Astrocyte of the spinal cord (primary cell): ENCODE results near the gene IL2RA.

Experiments used
- DNase-seq: peaks from one replicate; pipeline ENCODE4 v3.0.0; 2011; ENCODE audit warnings: low read depth, low spot score
- H3K4me3 ChIP-seq: 2 replicates; pipeline ENCODE4 v1.5.1; 2011; ENCODE audit warnings: low read depth, mild to moderate bottlenecking, low read length, moderate library complexity
- in situ Hi-C: cut with HindIII; loops from 2 replicates; pipeline ENCODE4 v1.10.0; 2017; ENCODE audit warnings: low sequenced_read_pairs
- TF ChIP-seq, protein P1 (sequence below): IDR thresholded peaks from 2 replicates; pipeline ENCODE4 v1.5.1; 2012; ENCODE audit warnings: low read depth, mild to moderate bottlenecking, low read length, inconsistent platforms

IL2RA gene

DNA sequence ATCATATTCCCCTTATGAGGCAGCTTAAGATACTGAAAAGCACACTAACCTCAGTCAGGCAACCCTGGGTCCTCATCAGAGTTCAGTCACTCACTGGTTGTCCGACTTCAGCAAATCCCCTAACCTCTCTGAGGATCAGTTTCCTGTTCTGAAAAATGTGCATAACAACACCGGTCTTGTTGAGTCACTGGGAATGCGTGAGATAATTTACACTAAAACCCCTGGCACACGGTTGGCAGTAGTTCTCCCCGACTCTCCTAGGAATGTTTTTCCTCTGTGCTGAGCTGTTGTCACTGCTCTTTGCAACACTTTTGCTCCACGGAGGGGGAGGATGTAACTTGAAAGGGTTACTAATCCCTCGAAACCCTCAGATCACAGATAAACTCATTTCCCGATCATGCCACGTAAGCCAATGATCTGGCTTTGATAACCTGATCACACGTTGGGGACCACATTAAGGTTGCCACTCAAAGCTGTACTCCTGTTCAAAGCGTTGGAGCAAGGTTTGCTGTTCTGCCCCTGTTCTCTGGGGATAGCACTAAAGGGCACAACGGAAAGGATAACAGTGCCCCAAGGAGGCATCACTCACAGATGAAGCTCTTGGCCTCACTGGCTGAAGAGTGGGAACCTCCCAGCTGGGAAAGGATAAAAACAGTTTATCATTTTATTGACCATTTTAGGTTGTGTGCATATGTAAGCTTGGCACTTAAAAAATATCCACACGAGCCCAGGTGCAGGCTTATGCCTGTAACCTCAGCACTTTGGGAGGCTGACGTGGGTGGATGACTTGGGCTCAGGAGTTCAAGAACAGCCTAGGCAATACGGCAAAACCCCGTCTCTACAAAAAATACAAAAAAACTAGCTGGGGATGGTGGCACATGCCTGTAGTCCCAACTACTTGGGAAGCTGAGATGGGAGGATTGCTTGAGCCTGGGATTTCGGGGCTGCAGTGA lies 21.6 kb upstream of the IL2RA start:
- no peak for DNase-seq
- TF ChIP-seq, protein P1, sequence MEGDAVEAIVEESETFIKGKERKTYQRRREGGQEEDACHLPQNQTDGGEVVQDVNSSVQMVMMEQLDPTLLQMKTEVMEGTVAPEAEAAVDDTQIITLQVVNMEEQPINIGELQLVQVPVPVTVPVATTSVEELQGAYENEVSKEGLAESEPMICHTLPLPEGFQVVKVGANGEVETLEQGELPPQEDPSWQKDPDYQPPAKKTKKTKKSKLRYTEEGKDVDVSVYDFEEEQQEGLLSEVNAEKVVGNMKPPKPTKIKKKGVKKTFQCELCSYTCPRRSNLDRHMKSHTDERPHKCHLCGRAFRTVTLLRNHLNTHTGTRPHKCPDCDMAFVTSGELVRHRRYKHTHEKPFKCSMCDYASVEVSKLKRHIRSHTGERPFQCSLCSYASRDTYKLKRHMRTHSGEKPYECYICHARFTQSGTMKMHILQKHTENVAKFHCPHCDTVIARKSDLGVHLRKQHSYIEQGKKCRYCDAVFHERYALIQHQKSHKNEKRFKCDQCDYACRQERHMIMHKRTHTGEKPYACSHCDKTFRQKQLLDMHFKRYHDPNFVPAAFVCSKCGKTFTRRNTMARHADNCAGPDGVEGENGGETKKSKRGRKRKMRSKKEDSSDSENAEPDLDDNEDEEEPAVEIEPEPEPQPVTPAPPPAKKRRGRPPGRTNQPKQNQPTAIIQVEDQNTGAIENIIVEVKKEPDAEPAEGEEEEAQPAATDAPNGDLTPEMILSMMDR, result no peak
- H3K4me3 ChIP-seq, result no peak overlapping the region
- in situ Hi-C loops, result no loop called here

- no peak for DNase-seq
- in situ Hi-C loops, result no loop called here
- no peak overlapping the region for H3K4me3 ChIP-seq
- TF ChIP-seq, protein P1, result no peak
These were observed 20.6 kb upstream of the IL2RA start for GRCh38 chr10:6082496-6083395.

GRCh38 chr10:6080417-6080973 lies 18.3 kb upstream of the IL2RA start:
- in situ Hi-C loops, result no loop called here
- DNase-seq, result no peak
- TF ChIP-seq, protein P1, result no peak
- no peak overlapping the region for H3K4me3 ChIP-seq

DNA sequence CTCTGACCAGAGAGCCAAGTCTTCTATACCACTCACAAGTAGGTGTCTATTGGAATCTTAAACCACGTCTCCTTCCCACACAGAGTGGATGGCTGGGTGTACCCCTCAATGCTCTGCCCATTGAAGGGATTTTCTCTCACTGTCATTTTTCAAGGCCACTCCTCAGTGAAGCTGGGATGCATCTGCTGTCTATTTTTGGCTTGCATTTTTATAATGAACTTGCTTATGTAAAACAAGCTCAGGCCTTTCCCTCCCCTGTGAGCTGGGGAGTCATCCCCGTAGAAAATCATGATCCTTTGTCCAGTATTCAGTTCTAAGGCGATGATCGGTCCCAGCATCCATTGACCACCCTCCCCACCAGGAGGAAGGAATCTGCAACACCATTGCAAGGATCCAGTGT lies 16.9 kb upstream of the IL2RA start:
- TF ChIP-seq, protein P1, result no peak
- in situ Hi-C loops, result no loop called here
- no peak for DNase-seq
- no peak overlapping the region for H3K4me3 ChIP-seq

DNA sequence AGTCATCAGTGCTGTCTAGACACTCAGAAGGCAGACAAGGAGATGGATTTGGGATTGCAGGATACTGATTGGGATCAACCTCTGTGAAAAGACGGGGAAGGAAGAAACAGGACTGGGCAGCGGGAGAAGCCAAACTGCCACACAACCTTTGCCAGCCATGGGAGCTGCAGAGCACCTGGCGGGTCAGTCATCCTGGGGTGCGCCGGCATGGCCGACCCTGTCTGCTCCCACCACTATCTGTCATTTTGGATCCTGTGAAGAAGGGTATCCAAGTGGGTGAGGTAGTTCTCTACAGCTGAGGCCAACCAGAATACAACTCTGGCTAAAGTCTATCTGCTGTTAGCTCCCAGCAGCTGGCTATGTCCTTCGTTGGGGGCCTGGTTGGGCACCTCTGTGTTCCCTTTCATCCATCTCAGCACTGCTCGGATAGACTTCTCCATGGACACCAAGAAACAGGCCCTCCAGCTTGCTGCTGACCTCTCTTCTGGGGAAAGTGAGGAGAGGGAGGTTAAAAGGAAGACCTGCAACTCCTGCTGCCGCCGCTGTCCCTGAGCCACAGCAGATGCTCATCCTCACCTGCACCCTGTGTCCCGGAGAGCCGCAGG lies 15.0 kb upstream of the IL2RA start:
- in situ Hi-C loops, result no loop called here
- no peak overlapping the region for H3K4me3 ChIP-seq
- TF ChIP-seq, protein P1, result no peak
- no peak for DNase-seq
